Endothelial cell (in vitro differentiated cells): Measurements from ENCODE around the gene RNASE9. TPM values are rescaled to one million over a fixed set of nuclear protein-coding genes. Genes with fewer than 3 reads are reported as not detected.
"Not testable (repeated sequence)": the region's sequence is repeated elsewhere in the genome, so short reads cannot be mapped to it uniquely, and the experiment has no call there.

Experiments used
- DNase-seq: peaks from one replicate; pipeline ENCODE4 v3.0.0; 2021; ENCODE audit warnings: low spot score
- H3K27ac Mint-ChIP-seq: one replicate; pipeline ENCODE4 v1.8.0; 2021; ENCODE audit warnings: mixed read lengths, inconsistent platforms; ENCODE audit not compliant: unreplicated experiment
- H3K27me3 Mint-ChIP-seq: one replicate; pipeline ENCODE4 v1.8.0; 2021; ENCODE audit warnings: mild to moderate bottlenecking, moderate library complexity, mixed read lengths, inconsistent platforms; ENCODE audit not compliant: unreplicated experiment
- H3K36me3 Mint-ChIP-seq: one replicate; pipeline ENCODE4 v1.8.0; 2021; ENCODE audit warnings: mild to moderate bottlenecking, low read depth, mixed read lengths, inconsistent platforms; ENCODE audit not compliant: unreplicated experiment
- H3K4me1 Mint-ChIP-seq: one replicate; pipeline ENCODE4 v1.8.0; 2021; ENCODE audit warnings: mild to moderate bottlenecking, mixed read lengths, inconsistent platforms; ENCODE audit not compliant: unreplicated experiment
- H3K4me3 Mint-ChIP-seq: one replicate; pipeline ENCODE4 v1.8.0; 2021; ENCODE audit warnings: mild to moderate bottlenecking, mixed read lengths, inconsistent platforms; ENCODE audit not compliant: unreplicated experiment
- H3K9me3 Mint-ChIP-seq: one replicate; pipeline ENCODE4 v1.8.0; 2021; ENCODE audit warnings: mixed read lengths, inconsistent platforms; ENCODE audit not compliant: unreplicated experiment
- total RNA-seq: library from RNA; stranded (reverse); fragmentation: NEBNext Ultra II Directional; extraction: Animal tissue kit (Norgen Biotek cat#: 25700); gene quantifications from one replicate; pipeline ENCODE4 v1.2.1, GENCODE V29; 2021; ENCODE audit not compliant: unreplicated experiment
- TF ChIP-seq, protein P1 (sequence below): fragments of 200-600 bp; sonication (generic); IDR thresholded peaks from one replicate; pipeline ENCODE4 v1.5.0; 2021; ENCODE audit warnings: antibody characterized with exemption; ENCODE audit not compliant: unreplicated experiment

The RNASE9 gene
- total RNA-seq, 1 donor from 2014 or later = not detected

DNA sequence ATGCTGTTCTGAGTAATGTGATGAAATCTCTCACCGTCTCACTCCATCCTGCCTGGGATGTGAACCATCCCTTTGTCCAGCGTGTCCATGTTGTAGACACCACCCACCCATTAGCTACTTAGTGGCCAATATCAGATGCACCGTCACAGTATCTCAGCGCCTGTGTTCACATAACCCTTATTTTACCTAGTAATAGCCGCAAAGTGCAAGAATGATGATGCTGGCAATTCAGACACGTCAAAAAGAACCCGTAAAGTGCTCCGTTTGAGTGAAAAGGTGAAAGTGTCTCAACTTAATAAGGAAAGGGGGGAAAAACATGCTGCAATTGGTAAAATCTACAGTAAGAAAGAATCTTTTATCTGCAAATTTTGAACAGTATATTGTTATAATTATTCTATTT lies 52.5 kb downstream of the RNASE9 start:
- peaks cover 30% of the 10 kb centered on the region for H3K36me3 Mint-ChIP-seq
- peaks cover 33% of the 10 kb centered on the region for H3K4me1 Mint-ChIP-seq
- peaks cover 16% of the 10 kb centered on the region for H3K9me3 Mint-ChIP-seq
- DNase-seq = no peak
- H3K4me3 Mint-ChIP-seq = peak overlapping the region; percentile 10
- TF ChIP-seq, protein P1, sequence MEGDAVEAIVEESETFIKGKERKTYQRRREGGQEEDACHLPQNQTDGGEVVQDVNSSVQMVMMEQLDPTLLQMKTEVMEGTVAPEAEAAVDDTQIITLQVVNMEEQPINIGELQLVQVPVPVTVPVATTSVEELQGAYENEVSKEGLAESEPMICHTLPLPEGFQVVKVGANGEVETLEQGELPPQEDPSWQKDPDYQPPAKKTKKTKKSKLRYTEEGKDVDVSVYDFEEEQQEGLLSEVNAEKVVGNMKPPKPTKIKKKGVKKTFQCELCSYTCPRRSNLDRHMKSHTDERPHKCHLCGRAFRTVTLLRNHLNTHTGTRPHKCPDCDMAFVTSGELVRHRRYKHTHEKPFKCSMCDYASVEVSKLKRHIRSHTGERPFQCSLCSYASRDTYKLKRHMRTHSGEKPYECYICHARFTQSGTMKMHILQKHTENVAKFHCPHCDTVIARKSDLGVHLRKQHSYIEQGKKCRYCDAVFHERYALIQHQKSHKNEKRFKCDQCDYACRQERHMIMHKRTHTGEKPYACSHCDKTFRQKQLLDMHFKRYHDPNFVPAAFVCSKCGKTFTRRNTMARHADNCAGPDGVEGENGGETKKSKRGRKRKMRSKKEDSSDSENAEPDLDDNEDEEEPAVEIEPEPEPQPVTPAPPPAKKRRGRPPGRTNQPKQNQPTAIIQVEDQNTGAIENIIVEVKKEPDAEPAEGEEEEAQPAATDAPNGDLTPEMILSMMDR = no peak
- no peak overlapping the region for H3K27ac Mint-ChIP-seq
- peaks cover 16% of the 10 kb centered on the region for H3K27me3 Mint-ChIP-seq

DNA sequence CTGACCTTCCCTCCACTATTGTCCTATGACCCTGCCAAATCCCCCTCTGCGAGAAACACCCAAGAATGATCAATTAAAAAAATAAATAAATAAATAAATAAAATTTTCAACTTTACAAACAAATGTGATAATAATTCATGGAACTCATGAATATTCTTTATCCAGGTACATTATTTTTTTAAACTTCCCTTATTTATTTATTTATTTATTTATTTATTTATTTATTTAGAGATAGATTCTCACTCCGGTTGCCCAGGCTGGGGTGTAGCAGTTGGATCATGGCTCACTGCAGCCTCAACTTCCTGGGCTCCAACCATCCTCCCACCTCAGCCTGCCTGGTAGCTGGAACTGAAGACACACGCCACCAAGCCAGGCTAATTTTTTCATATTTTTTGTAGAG lies 53.3 kb downstream of the RNASE9 start:
- H3K4me1 Mint-ChIP-seq = peaks cover 28% of the 10 kb centered on the region
- peaks cover 16% of the 10 kb centered on the region for H3K27me3 Mint-ChIP-seq
- peaks cover 30% of the 10 kb centered on the region for H3K36me3 Mint-ChIP-seq
- H3K9me3 Mint-ChIP-seq = peaks cover 16% of the 10 kb centered on the region
- H3K4me3 Mint-ChIP-seq, H3K27ac Mint-ChIP-seq, DNase-seq: not testable (repeated sequence)

DNA sequence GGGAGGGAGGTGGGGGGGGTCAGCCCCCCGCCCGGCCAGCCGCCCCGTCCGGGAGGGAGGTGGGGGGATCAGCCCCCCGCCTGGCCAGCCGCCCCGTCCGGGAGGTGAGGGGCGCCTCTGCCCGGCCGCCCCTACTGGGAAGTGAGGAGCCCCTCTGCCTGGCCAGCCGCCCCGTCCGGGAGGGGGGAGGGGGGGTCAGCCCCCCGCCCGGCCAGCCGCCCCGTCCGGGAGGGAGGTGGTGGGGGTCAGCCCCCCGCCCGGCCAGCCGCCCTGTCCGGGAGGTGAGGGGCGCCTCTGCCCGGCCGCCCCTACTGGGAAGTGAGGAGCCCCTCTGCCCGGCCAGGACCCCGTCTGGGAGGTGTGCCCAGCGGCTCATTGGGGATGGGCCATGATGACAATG lies 54.1 kb downstream of the RNASE9 start:
- Mint-ChIP-seq H3K36me3 (peaks cover 30% of the 10 kb centered on the region), H3K9me3 (peaks cover 16% of the 10 kb centered on the region), H3K27me3 (peaks cover 15% of the 10 kb centered on the region), H3K4me1 (peaks cover 27% of the 10 kb centered on the region)
- not testable (repeated sequence) for H3K27ac Mint-ChIP-seq, DNase-seq, H3K4me3 Mint-ChIP-seq

- not testable (repeated sequence) for H3K27ac Mint-ChIP-seq, DNase-seq, H3K4me3 Mint-ChIP-seq
- Mint-ChIP-seq H3K36me3 (peaks cover 30% of the 10 kb centered on the region), H3K4me1 (peaks cover 27% of the 10 kb centered on the region), H3K9me3 (peaks cover 16% of the 10 kb centered on the region), H3K27me3 (peaks cover 15% of the 10 kb centered on the region)
Measured at GRCh38 chr14:20506276-20506675, 54.6 kb downstream of the RNASE9 start.

Other genes starting within 250 kb of the RNASE9 start
- gene CCNB1IP1, start 227.8 kb downstream of the RNASE9 start, total RNA-seq = 91.1 TPM
- gene PARP2, start 217.4 kb downstream of the RNASE9 start, total RNA-seq = 24.4 TPM
- 44.0 TPM for gene TEP1, start 147.5 kb downstream of the RNASE9 start, total RNA-seq
- 0.08 TPM for gene KLHL33, start 124.9 kb downstream of the RNASE9 start, total RNA-seq
- gene OSGEP, start 106.2 kb downstream of the RNASE9 start, total RNA-seq = 46.1 TPM
- 230 TPM for gene APEX1, start 105.8 kb downstream of the RNASE9 start, total RNA-seq
- gene PIP4P1, start 99.6 kb downstream of the RNASE9 start, total RNA-seq = 36.8 TPM
- gene PNP, start 91.6 kb downstream of the RNASE9 start, total RNA-seq = 322 TPM
- 10.7 TPM for gene RNASE10, start 55.5 kb downstream of the RNASE9 start, total RNA-seq
- 0.31 TPM for gene RNASE11, start 27.0 kb upstream of the RNASE9 start, total RNA-seq
- gene RNASE12, start 30.3 kb upstream of the RNASE9 start, total RNA-seq = not detected
- not detected for gene OR6S1, start 80.6 kb upstream of the RNASE9 start, total RNA-seq
- gene RNASE4, start 123.5 kb upstream of the RNASE9 start, total RNA-seq = 1.0 TPM
- 6.5 TPM for gene ANG, start 127.7 kb upstream of the RNASE9 start, total RNA-seq
- gene EDDM3A, start 184.8 kb upstream of the RNASE9 start, total RNA-seq = not detected
- not detected for gene EDDM3B, start 207.4 kb upstream of the RNASE9 start, total RNA-seq
- 13.7 TPM for gene RNASE6, start 220.2 kb upstream of the RNASE9 start, total RNA-seq
- 31.6 TPM for gene RNASE1, start 241.8 kb upstream of the RNASE9 start, total RNA-seq